WI38 (cell line): ENCODE data around the gene LLGL1.

Source experiments
- H3K4me3 ChIP-seq: 2 replicates; pipeline ENCODE4 v1.5.1; 2011; ENCODE audit warnings: low read depth, mild to moderate bottlenecking, control low read depth, low read length
- TF ChIP-seq, protein P1 (sequence below): IDR thresholded peaks from 2 replicates; pipeline ENCODE4 v1.5.1; 2012; ENCODE audit warnings: low read depth, mild to moderate bottlenecking, control low read depth, low read length

LLGL1 gene

DNA sequence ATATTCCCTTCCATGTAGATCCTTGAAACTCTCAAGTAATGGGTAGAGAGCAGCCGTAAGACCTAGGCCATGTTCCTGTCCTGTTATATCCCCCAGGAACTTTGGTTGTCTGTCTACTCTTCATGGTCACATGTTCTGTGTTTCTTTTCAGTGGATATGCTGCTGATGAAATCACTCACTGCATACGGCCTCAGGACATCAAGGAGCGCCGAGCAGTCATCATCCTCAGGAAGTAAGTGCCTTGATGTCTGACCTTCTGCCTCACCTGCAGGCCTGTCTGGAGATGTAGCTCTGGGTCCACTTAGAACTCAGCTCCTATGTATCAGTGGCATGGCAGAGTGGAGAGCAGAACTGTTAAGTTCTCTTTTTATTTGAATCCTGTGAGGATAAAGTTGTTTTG lies 30.6 kb upstream of the LLGL1 start:
- TF ChIP-seq, protein P1, sequence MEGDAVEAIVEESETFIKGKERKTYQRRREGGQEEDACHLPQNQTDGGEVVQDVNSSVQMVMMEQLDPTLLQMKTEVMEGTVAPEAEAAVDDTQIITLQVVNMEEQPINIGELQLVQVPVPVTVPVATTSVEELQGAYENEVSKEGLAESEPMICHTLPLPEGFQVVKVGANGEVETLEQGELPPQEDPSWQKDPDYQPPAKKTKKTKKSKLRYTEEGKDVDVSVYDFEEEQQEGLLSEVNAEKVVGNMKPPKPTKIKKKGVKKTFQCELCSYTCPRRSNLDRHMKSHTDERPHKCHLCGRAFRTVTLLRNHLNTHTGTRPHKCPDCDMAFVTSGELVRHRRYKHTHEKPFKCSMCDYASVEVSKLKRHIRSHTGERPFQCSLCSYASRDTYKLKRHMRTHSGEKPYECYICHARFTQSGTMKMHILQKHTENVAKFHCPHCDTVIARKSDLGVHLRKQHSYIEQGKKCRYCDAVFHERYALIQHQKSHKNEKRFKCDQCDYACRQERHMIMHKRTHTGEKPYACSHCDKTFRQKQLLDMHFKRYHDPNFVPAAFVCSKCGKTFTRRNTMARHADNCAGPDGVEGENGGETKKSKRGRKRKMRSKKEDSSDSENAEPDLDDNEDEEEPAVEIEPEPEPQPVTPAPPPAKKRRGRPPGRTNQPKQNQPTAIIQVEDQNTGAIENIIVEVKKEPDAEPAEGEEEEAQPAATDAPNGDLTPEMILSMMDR: no peak
- H3K4me3 ChIP-seq: no peak overlapping the region

DNA sequence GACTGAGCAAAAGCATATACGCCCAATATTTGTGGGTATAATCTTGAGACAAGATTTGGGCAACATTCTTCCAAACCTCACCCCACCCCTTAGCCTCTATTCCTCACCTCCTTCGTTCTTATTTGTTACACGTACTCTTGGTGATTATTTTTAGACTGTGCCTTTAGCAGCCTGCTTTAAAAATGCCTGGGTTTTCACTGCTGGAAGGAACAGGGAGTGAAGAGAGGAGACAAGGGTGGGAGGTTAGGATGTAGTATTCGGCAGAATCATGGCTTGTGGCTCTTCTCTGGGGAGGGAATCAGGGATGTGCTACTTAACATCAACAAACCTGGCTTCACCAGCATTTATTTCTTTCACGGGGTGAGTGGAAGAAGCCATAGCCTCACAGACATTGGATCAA lies 30.2 kb upstream of the LLGL1 start:
- TF ChIP-seq, protein P1: no peak
- no peak overlapping the region for H3K4me3 ChIP-seq

GRCh38 chr17:18197535-18198194 lies 27.8 kb upstream of the LLGL1 start:
- TF ChIP-seq, protein P1: no peak
- no peak overlapping the region for H3K4me3 ChIP-seq

- H3K4me3 ChIP-seq: no peak overlapping the region
- TF ChIP-seq, protein P1: no peak
Measured at GRCh38 chr17:18198530-18198929, 26.9 kb upstream of the LLGL1 start.

GRCh38 chr17:18201108-18201507 lies 24.3 kb upstream of the LLGL1 start:
- no peak overlapping the region for H3K4me3 ChIP-seq
- TF ChIP-seq, protein P1: no peak

DNA sequence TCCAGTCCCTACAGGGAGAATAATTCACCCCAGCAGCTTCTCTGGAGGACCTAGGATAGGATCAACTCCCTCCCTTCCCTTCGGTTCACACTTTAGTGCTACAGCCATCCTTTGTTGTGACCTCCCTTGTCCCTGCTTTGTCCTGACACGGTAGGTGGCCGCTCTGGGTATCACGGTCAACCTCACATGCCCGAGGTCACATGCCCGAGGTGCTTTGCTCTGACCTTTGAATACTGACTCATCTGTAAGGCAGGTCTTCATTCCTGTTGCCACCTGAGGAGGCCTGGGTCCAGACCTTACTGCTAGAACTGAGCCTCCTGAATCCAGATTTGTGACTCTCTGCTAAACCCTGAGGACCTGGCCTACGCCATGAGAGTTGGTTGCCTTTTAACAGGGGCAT lies 22.1 kb upstream of the LLGL1 start:
- no peak overlapping the region for H3K4me3 ChIP-seq
- TF ChIP-seq, protein P1: no peak

DNA sequence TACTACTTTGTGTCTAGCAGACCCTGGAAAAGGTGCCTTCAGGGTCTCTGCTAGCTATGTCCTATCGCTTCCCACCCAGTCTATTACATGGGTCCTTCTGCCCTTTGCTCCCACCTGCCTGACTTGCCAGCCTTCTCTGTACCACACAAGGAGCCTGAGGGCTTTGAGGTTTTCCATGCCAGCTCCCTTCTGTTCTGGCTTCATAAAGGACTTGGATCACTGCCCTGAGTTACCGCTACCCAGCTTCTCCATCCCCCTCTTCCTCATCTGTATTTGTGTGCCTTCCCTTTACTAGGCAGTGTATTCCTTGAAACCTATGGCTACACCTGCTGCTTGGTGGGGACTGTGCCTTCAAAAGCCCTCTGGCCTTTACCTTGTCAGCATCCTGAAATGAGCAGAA lies 19.6 kb upstream of the LLGL1 start:
- H3K4me3 ChIP-seq: no peak overlapping the region
- TF ChIP-seq, protein P1: no peak
